ENCODE data around the gene ATXN10. TPM values are rescaled to one million over a fixed set of nuclear protein-coding genes. Genes with fewer than 3 reads are reported as not detected.

Gene ATXN10
- total RNA-seq, 4 donors from 2014 or later, result 78.5 to 152 (median 113) TPM

DNA sequence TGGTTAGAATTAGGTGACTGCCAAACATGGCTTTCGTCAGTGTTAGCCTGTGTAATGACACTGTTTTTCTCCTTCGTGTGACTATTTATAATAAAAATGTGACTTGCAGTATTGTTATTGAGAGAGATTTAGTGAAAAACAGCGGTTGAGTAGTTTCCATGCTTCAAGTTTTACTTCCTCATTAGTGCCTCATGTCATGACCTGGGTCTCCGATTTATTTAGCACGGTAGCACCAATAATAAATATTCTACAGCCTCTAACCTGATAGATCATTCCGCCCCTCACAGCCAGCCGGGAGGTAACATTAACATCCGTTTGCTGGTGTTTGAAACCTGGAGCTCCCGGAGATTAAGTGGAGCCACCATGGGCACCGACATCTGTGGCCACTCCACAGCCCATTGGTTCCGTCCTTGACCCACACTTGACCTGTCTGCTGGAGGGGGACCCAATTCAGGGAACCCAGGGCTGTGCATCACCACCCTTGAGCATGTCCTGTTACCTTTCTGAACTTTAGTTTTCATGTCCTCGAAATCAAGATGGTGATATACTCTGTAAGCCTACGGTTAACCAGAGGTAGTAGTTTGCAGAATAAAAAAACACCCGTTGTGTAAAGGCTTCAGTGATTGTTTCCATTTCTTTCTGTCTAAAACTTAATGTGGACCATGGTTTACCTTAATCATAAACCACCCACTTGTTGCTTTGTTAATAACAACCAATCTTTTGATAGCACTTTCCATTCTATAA is 104.1 kb downstream of the ATXN10 start:
- no peak for TF ChIP-seq EP300 (IDR thresholded peaks at IDR 0.05)
- no peak for TF ChIP-seq POLR2A (IDR thresholded peaks at IDR 0.05)
- TF ChIP-seq POLR2AphosphoS5 (IDR thresholded peaks at IDR 0.05), result no peak
- TF ChIP-seq, protein P1, sequence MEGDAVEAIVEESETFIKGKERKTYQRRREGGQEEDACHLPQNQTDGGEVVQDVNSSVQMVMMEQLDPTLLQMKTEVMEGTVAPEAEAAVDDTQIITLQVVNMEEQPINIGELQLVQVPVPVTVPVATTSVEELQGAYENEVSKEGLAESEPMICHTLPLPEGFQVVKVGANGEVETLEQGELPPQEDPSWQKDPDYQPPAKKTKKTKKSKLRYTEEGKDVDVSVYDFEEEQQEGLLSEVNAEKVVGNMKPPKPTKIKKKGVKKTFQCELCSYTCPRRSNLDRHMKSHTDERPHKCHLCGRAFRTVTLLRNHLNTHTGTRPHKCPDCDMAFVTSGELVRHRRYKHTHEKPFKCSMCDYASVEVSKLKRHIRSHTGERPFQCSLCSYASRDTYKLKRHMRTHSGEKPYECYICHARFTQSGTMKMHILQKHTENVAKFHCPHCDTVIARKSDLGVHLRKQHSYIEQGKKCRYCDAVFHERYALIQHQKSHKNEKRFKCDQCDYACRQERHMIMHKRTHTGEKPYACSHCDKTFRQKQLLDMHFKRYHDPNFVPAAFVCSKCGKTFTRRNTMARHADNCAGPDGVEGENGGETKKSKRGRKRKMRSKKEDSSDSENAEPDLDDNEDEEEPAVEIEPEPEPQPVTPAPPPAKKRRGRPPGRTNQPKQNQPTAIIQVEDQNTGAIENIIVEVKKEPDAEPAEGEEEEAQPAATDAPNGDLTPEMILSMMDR (IDR thresholded peaks at IDR 0.05), result no peak
- peaks cover 0 to 3% of the 10 kb centered on the region in 2 donors for H3K36me3 ChIP-seq
- peaks cover 0 to 10% (median 0%) of the 10 kb centered on the region in 3 donors for H3K4me1 ChIP-seq
- WGBS, 2 donors (ENCODE audit: low coverage in 1 of 2), result 67 to 73% methylated on average over 5 to 14 of the region's 14 CpGs
- H3K27me3 ChIP-seq, result no peaks in the 10 kb centered on the region
- ATAC-seq, result no peak
- H3K4me3 ChIP-seq, result no peak overlapping the region
- H3K9me3 ChIP-seq, result no peaks in the 10 kb centered on the region
- no peak overlapping the region for H3K27ac ChIP-seq

DNA sequence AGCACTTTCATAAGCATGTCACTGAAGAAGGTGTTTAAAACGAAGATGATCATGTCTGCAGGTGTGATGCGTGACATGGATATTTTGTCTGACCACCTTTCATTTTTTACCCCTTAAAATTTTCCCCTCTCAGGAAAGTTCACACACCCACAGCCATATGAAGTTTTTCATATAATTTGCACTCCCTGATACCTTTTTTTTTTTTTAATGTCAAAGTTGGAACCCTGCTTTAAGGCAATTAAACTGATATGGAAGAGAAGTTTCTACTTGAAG is 104.6 kb downstream of the ATXN10 start:
- no peaks in the 10 kb centered on the region for H3K36me3 ChIP-seq
- no peak overlapping the region for H3K27ac ChIP-seq
- ATAC-seq, result no peak
- 84 to 93% methylated on average over 2 of the region's 2 CpGs for WGBS, 2 donors (ENCODE audit: low coverage in 1 of 2)
- TF ChIP-seq, protein P1 (IDR thresholded peaks at IDR 0.05), result no peak
- TF ChIP-seq POLR2AphosphoS5 (IDR thresholded peaks at IDR 0.05), result no peak
- TF ChIP-seq EP300 (IDR thresholded peaks at IDR 0.05), result no peak
- TF ChIP-seq POLR2A (IDR thresholded peaks at IDR 0.05), result no peak
- H3K4me1 ChIP-seq, result peaks cover 0 to 12% (median 0%) of the 10 kb centered on the region in 3 donors
- H3K9me3 ChIP-seq, result no peaks in the 10 kb centered on the region
- H3K4me3 ChIP-seq, result no peak overlapping the region
- no peaks in the 10 kb centered on the region for H3K27me3 ChIP-seq

DNA sequence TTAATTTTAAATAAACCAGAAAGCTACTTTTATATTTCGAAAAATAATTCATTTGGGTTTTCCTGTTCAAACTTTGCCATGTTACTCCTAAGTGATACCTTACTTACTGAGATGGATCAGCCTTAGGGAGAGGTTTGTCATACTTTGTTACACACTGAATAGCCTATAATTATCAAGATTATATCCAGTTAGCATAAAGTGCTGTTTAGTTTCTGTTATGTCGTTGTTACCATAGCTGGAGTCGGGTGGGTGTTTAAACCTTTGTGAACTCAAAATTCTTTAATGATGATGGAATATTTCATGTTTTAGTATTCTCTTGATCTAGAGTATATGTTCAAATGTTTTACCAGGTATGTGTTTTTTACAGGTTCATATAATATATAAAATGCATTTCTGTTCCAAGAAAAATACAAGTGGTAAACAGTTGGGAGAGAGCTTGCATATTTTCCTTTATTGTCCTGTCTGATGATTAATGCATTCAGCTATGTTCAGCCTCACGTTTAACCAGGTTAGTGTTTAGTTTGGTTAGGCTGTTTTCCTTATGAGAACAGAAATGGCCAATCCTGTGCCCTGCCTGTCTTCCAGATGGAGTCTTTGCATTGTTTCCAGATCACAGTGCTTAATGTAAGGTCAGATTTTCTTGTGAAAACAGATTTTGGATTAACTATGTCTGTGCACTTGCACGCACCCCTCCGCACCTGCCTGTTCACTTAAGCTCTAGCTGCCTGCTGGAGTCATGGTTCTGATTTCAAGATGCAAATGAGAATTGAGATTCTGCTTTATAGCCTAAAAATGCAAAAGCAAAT is 105.6 kb downstream of the ATXN10 start:
- Histone ChIP-seq H3K9me3 (no peaks in the 10 kb centered on the region), H3K4me1 (peaks cover 0 to 17% (median 0%) of the 10 kb centered on the region in 3 donors), H3K27ac (no peak overlapping the region), H3K36me3 (no peaks in the 10 kb centered on the region), H3K27me3 (no peaks in the 10 kb centered on the region), H3K4me3 (no peak overlapping the region)
- 49 to 62% methylated on average over 6 of the region's 6 CpGs for WGBS, 2 donors (ENCODE audit: low coverage in 1 of 2)
- TF ChIP-seq POLR2AphosphoS5 (IDR thresholded peaks at IDR 0.05), result no peak
- TF ChIP-seq, protein P1 (IDR thresholded peaks at IDR 0.05), result no peak
- ATAC-seq, result no peak

DNA sequence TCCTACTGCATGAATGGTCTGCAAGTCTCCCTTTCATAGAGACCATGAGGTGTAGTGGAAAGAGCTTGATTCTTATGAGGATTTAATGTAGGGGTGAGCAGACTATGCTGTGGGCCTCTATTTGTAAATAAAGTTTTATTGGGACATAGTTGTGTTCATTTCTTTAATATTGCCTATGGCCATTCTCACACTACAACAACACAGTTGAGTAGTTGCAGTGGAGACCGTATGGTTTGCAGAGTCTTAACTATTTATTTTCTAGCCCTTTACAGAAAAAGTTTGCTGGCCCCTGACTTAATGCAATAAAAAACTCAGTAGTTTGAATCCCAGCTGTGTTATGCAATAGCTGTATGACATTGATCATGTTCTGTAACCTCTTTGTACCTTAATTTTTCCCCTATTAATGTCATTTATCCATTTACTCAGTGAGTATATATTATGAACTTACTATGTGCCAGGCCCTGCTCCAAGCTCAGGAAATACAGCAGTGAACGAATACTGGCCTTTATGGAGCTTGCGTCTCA is 106.3 kb downstream of the ATXN10 start:
- no peak for ATAC-seq
- TF ChIP-seq, protein P1 (IDR thresholded peaks at IDR 0.05), result no peak
- TF ChIP-seq POLR2AphosphoS5 (IDR thresholded peaks at IDR 0.05) (no peak), EP300 (IDR thresholded peaks at IDR 0.05) (no peak), POLR2A (IDR thresholded peaks at IDR 0.05) (no peak)
- no peaks in the 10 kb centered on the region for H3K9me3 ChIP-seq
- no peaks in the 10 kb centered on the region for H3K27me3 ChIP-seq
- H3K4me1 ChIP-seq, result peaks cover 0 to 18% (median 0%) of the 10 kb centered on the region in 3 donors
- H3K27ac ChIP-seq, result no peak overlapping the region
- 72 to 80% methylated on average over 3 of the region's 3 CpGs for WGBS, 2 donors (ENCODE audit: low coverage in 1 of 2)
- H3K36me3 ChIP-seq, result no peaks in the 10 kb centered on the region
- H3K4me3 ChIP-seq, result no peak overlapping the region

All from gastroesophageal sphincter (tissue), 4 donors.